A549 treated with ZK216348 at 1 μM for 4 hours (cell line): Measurements from ENCODE around the gene CEP192. TPM values are rescaled to one million over a fixed set of nuclear protein-coding genes. Genes with fewer than 3 reads are reported as not detected.

Experiments used
- total RNA-seq: library from RNA; stranded (reverse); fragments of 200-300 nt; extraction: Qiagen RNA extraction; gene quantifications from 5 replicates; pipeline ENCODE4 v1.2.3, GENCODE V29; 2022; ENCODE audit warnings: low read depth

Gene CEP192, protein sequence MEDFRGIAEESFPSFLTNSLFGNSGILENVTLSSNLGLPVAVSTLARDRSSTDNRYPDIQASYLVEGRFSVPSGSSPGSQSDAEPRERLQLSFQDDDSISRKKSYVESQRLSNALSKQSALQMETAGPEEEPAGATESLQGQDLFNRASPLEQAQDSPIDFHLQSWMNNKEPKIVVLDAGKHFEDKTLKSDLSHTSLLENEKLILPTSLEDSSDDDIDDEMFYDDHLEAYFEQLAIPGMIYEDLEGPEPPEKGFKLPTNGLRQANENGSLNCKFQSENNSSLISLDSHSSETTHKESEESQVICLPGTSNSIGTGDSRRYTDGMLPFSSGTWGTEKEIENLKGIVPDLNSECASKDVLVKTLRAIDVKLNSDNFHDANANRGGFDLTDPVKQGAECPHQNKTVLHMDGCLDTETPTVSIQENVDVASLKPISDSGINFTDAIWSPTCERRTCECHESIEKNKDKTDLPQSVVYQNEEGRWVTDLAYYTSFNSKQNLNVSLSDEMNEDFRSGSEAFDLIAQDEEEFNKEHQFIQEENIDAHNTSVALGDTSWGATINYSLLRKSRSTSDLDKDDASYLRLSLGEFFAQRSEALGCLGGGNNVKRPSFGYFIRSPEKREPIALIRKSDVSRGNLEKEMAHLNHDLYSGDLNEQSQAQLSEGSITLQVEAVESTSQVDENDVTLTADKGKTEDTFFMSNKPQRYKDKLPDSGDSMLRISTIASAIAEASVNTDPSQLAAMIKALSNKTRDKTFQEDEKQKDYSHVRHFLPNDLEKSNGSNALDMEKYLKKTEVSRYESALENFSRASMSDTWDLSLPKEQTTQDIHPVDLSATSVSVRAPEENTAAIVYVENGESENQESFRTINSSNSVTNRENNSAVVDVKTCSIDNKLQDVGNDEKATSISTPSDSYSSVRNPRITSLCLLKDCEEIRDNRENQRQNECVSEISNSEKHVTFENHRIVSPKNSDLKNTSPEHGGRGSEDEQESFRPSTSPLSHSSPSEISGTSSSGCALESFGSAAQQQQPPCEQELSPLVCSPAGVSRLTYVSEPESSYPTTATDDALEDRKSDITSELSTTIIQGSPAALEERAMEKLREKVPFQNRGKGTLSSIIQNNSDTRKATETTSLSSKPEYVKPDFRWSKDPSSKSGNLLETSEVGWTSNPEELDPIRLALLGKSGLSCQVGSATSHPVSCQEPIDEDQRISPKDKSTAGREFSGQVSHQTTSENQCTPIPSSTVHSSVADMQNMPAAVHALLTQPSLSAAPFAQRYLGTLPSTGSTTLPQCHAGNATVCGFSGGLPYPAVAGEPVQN (N-terminal part only)
- 7.4 to 10.4 TPM (median 7.8 TPM) in 5 replicates for total RNA-seq

GRCh38 chr18:12990967-12991820, at the start of gene CEP192:
Gene CEP192, plus strand, starts transcription at chr18:12991362. Its CDS starts 8,063 bp downstream, at chr18:12999425.

GRCh38 chr18:12947285-12948049, 43.7 kb upstream of the CEP192 start, which contains the start of gene SEH1L:
Gene SEH1L, plus strand, starts transcription at chr18:12948011. Its CDS starts 111 bp downstream, at chr18:12948122.

Other genes starting within 250 kb of the CEP192 start
- gene PTPN2, start 107.1 kb upstream of the CEP192 start, total RNA-seq: 20.6 to 24.5 TPM (median 21.8 TPM) in 5 replicates
- 21.7 to 30.6 TPM (median 28.6 TPM) in 5 replicates for gene SEH1L, start 43.4 kb upstream of the CEP192 start, total RNA-seq
- 0.99 to 2.5 TPM (median 1.5 TPM) in 5 replicates for gene LDLRAD4, start 227.4 kb downstream of the CEP192 start, total RNA-seq